K562 (cell line): ENCODE measurements around the gene LRRFIP2.

Source experiments
- CTCF ChIP-seq, 3 experiments: IDR thresholded peaks in 2 of 3; conservative IDR thresholded peaks in 1 of 3; 2 replicates each; pipeline ENCODE4 v1.5.1; 2011 to 2012; ENCODE audit warnings: low read length in 3 of 3, mild to moderate bottlenecking in 3 of 3, control low read depth in 2 of 3, improper control_type of control experiment in 1 of 3, inconsistent platforms in 1 of 3, low read depth in 1 of 3, mixed read lengths in 1 of 3, moderate library complexity in 1 of 3; ENCODE audit not compliant: insufficient read depth in 2 of 3
- DEAF1 ChIP-seq: fragments of 450-650 bp; formaldehyde crosslinking; IDR thresholded peaks from 2 replicates; pipeline ENCODE4 v1.4.0; 2020; ENCODE audit warnings: mild to moderate bottlenecking, moderate library complexity
- ESRRA ChIP-seq: fragments of 450-650 bp; IDR thresholded peaks from 2 replicates; pipeline ENCODE4 v1.6.1; 2014; ENCODE audit warnings: low read depth, mild to moderate bottlenecking, moderate library complexity, borderline replicate concordance
- GABPB2 ChIP-seq: fragments of 250-450 bp; sonication (Bioruptor Pico); conservative IDR thresholded peaks from 2 replicates; pipeline ENCODE4 v1.5.1; 2021; ENCODE audit warnings: mild to moderate bottlenecking
- MAX ChIP-seq: sonication (generic); formaldehyde crosslinking; IDR thresholded peaks from 2 replicates; pipeline ENCODE4 v1.9.0; 2022; ENCODE audit warnings: mild to moderate bottlenecking, missing genetic modification reagents
- RB1 ChIP-seq: fragments of 450-650 bp; IDR thresholded peaks from 2 replicates; pipeline ENCODE4 v1.6.1; 2017; ENCODE audit warnings: low read depth, mild to moderate bottlenecking
- RBM22 ChIP-seq: fragments of 200-400 bp; formaldehyde crosslinking; IDR thresholded peaks from 2 replicates; pipeline ENCODE4 v1.6.1; 2018; ENCODE audit warnings: low read length, low read depth; ENCODE audit not compliant: poor library complexity, severe bottlenecking
- SPI1 ChIP-seq: IDR thresholded peaks from 2 replicates; pipeline ENCODE4 v1.6.1; 2011; ENCODE audit warnings: low read depth, low read length, control low read depth, borderline replicate concordance
- TGIF2 ChIP-seq: sonication (generic); formaldehyde crosslinking; IDR thresholded peaks from 2 replicates; pipeline ENCODE4 v1.8.1; 2022; ENCODE audit warnings: mild to moderate bottlenecking, missing genetic modification reagents, moderate library complexity
- ZNF274 ChIP-seq: IDR thresholded peaks from 2 replicates; pipeline ENCODE4 v1.6.1; 2011; ENCODE audit warnings: low read depth, mild to moderate bottlenecking, low read length, moderate library complexity, borderline replicate concordance
- ZNF518B ChIP-seq: fragments of 250-450 bp; sonication (Bioruptor Pico); IDR thresholded peaks from 2 replicates; pipeline ENCODE4 v1.5.0; 2021; ENCODE audit warnings: mild to moderate bottlenecking, moderate library complexity

- TF ChIP-seq MAX (CRISPR knock-in tag) (no peak), SPI1 (no peak), ESRRA (no peak), RBM22 (no peak), CTCF (IDR thresholded peaks at IDR 0.05 in 2 of 3, conservative IDR thresholded peaks at IDR 0.05 in 1 of 3; ENCODE audit: insufficient read depth in 2 of 3, low read depth in 1 of 3, low read length in 3 of 3) (no peak), DEAF1 (no peak), GABPB2 (no peak), ZNF518B (CRISPR knock-in tag) (no peak), RB1 (no peak), TGIF2 (CRISPR knock-in tag) (no peak), ZNF274 (no peak)
Observed at GRCh38 chr3:37086918-37087317, 87.5 kb downstream of the LRRFIP2 start.
